ENCODE results near the gene PDE4A. TPM values are rescaled to one million over a fixed set of nuclear protein-coding genes. Genes with fewer than 3 reads are reported as not detected.

PDE4A gene
- total and polyA plus RNA-seq, 2 donors (not counting 1 experiment from before 2014, with no cell fraction given): 3.6 to 4.1 TPM

- no peak overlapping the region for H3K4me2 ChIP-seq (ENCODE audit: extremely low read depth, insufficient read depth, low read length)
- peaks cover 23% of the 10 kb centered on the region for H3K36me3 ChIP-seq (ENCODE audit: control insufficient read depth, insufficient read depth, low read length)
- H3K4me1 ChIP-seq (ENCODE audit: control insufficient read depth, extremely low read depth, insufficient read depth, low read length): no peaks in the 10 kb centered on the region
- TF ChIP-seq, protein P1, sequence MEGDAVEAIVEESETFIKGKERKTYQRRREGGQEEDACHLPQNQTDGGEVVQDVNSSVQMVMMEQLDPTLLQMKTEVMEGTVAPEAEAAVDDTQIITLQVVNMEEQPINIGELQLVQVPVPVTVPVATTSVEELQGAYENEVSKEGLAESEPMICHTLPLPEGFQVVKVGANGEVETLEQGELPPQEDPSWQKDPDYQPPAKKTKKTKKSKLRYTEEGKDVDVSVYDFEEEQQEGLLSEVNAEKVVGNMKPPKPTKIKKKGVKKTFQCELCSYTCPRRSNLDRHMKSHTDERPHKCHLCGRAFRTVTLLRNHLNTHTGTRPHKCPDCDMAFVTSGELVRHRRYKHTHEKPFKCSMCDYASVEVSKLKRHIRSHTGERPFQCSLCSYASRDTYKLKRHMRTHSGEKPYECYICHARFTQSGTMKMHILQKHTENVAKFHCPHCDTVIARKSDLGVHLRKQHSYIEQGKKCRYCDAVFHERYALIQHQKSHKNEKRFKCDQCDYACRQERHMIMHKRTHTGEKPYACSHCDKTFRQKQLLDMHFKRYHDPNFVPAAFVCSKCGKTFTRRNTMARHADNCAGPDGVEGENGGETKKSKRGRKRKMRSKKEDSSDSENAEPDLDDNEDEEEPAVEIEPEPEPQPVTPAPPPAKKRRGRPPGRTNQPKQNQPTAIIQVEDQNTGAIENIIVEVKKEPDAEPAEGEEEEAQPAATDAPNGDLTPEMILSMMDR (conservative IDR thresholded peaks at IDR 0.05 in 1 of 2, IDR thresholded peaks at IDR 0.05 in 1 of 2; ENCODE audit: low read depth in 1 of 2, low read length in 2 of 2): no peak
- no peak for TF ChIP-seq EZH2 (IDR thresholded peaks at IDR 0.05; ENCODE audit: low read length, missing control alignments)
- H3K9me3 ChIP-seq (ENCODE audit: control insufficient read depth, insufficient read depth, low read depth, low read length): no peaks in the 10 kb centered on the region
- H3K27ac ChIP-seq (ENCODE audit: insufficient read depth, low read length): no peak overlapping the region
- H3K4me3 ChIP-seq (replicated peaks in 1 of 4; ENCODE audit: control extremely low read depth in 1 of 4, insufficient read depth in 1 of 4, low read depth in 3 of 4, low read length in 4 of 4): no peak overlapping the region
- no peak overlapping the region for H3K9ac ChIP-seq (ENCODE audit: insufficient read depth, low read length)
- no peaks in the 10 kb centered on the region for H3K27me3 ChIP-seq (ENCODE audit: control insufficient read depth, insufficient read depth, low read length)
- H2AFZ ChIP-seq (ENCODE audit: low read length): no peak overlapping the region
- no peak for DNase-seq (ENCODE audit: low read depth in 2 of 2)
- H4K20me1 ChIP-seq (ENCODE audit: control insufficient read depth, extremely low read depth, insufficient read depth, low read length): no peaks in the 10 kb centered on the region
- peaks cover 8% of the 10 kb centered on the region for H3K79me2 ChIP-seq (ENCODE audit: control insufficient read depth, insufficient read depth, low read length)
These were observed 66.2 kb downstream of the PDE4A start for GRCh38 chr19:10486551-10486950.

DNA sequence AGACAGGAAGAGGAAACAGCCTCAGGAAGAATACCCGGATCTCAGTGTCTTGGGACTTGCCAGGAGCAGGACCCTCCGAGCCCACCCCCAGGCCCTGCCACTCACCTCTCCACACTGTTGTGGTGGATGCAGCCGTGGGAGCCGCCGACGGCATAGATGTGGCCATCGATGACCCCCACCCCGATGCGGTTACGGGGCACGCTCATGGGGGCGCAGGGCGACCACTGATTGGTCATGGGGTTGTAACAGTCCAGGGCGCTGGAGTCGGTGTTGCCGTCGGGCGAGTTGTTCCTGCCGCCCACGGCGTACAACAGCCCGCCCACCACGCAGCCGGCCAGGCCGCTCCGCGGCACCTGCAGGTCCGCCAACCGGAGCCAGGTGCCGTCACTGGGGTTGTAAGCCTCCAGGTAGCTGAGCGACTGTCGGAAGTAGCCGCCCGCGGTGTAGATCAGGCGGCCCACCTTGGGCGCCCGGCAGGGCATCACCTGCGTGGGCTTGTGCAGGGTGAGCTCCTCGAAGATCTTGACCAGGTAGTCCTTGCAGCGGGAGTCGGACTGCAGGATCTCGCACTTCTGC lies 71.2 kb downstream of the PDE4A start:
- Histone ChIP-seq H3K27me3 (ENCODE audit: control insufficient read depth, insufficient read depth, low read length) (no peaks in the 10 kb centered on the region), H2AFZ (ENCODE audit: low read length) (no peak overlapping the region), H3K4me3 (replicated peaks in 1 of 4; ENCODE audit: control extremely low read depth in 1 of 4, insufficient read depth in 1 of 4, low read depth in 3 of 4, low read length in 4 of 4) (no peak overlapping the region), H3K9me3 (ENCODE audit: control insufficient read depth, insufficient read depth, low read depth, low read length) (no peaks in the 10 kb centered on the region), H3K4me1 (ENCODE audit: control insufficient read depth, extremely low read depth, insufficient read depth, low read length) (no peaks in the 10 kb centered on the region), H3K4me2 (ENCODE audit: extremely low read depth, insufficient read depth, low read length) (no peak overlapping the region), H3K36me3 (ENCODE audit: control insufficient read depth, insufficient read depth, low read length) (peaks cover 25% of the 10 kb centered on the region), H4K20me1 (ENCODE audit: control insufficient read depth, extremely low read depth, insufficient read depth, low read length) (no peaks in the 10 kb centered on the region), H3K27ac (ENCODE audit: insufficient read depth, low read length) (no peak overlapping the region), H3K9ac (ENCODE audit: insufficient read depth, low read length) (no peak overlapping the region), H3K79me2 (ENCODE audit: control insufficient read depth, insufficient read depth, low read length) (peaks cover 19% of the 10 kb centered on the region)
- TF ChIP-seq, protein P1 (conservative IDR thresholded peaks at IDR 0.05 in 1 of 2, IDR thresholded peaks at IDR 0.05 in 1 of 2; ENCODE audit: low read depth in 1 of 2, low read length in 2 of 2): no peak
- TF ChIP-seq EZH2 (IDR thresholded peaks at IDR 0.05; ENCODE audit: low read length, missing control alignments): no peak
- DNase-seq (ENCODE audit: low read depth in 2 of 2): no peak

DNA sequence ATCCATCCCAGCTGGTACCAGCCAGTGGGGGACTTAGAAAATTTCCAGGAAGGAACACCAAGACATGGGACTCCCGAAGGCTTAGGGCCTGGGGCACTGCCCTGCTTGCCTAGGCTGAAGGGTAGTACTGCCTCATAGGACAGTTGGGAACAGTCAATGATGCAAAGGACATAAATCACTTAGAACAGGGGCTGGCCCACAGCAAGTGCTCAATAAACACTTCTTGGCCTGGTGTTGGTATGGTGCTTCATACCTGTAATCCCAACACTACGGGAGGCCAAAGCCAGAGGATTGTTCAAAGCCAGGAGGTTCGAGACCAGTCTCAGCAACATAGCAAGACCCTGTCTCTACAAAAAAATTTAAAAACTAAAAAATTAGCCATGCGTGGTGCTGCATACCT lies 77.0 kb downstream of the PDE4A start:
- H3K79me2 ChIP-seq (ENCODE audit: control insufficient read depth, insufficient read depth, low read length): peaks cover 43% of the 10 kb centered on the region
- TF ChIP-seq, protein P1 (conservative IDR thresholded peaks at IDR 0.05 in 1 of 2, IDR thresholded peaks at IDR 0.05 in 1 of 2; ENCODE audit: low read depth in 1 of 2, low read length in 2 of 2): no peak
- TF ChIP-seq EZH2 (IDR thresholded peaks at IDR 0.05; ENCODE audit: low read length, missing control alignments): no peak
- H3K4me1 ChIP-seq (ENCODE audit: control insufficient read depth, extremely low read depth, insufficient read depth, low read length): peaks cover 2% of the 10 kb centered on the region
- no peak overlapping the region for H3K4me3 ChIP-seq (replicated peaks in 1 of 4; ENCODE audit: control extremely low read depth in 1 of 4, insufficient read depth in 1 of 4, low read depth in 3 of 4, low read length in 4 of 4)
- no peak for DNase-seq (ENCODE audit: low read depth in 2 of 2)
- H3K9ac ChIP-seq (ENCODE audit: insufficient read depth, low read length): no peak overlapping the region
- H2AFZ ChIP-seq (ENCODE audit: low read length): no peak overlapping the region
- H3K27ac ChIP-seq (ENCODE audit: insufficient read depth, low read length): no peak overlapping the region
- no peaks in the 10 kb centered on the region for H4K20me1 ChIP-seq (ENCODE audit: control insufficient read depth, extremely low read depth, insufficient read depth, low read length)
- H3K9me3 ChIP-seq (ENCODE audit: control insufficient read depth, insufficient read depth, low read depth, low read length): no peaks in the 10 kb centered on the region
- H3K27me3 ChIP-seq (ENCODE audit: control insufficient read depth, insufficient read depth, low read length): no peaks in the 10 kb centered on the region
- peaks cover 11% of the 10 kb centered on the region for H3K36me3 ChIP-seq (ENCODE audit: control insufficient read depth, insufficient read depth, low read length)
- H3K4me2 ChIP-seq (ENCODE audit: extremely low read depth, insufficient read depth, low read length): no peak overlapping the region

Data from fibroblast of lung (primary cell).